ENCODE data around the gene OR4D1.

Gene OR4D1

DNA sequence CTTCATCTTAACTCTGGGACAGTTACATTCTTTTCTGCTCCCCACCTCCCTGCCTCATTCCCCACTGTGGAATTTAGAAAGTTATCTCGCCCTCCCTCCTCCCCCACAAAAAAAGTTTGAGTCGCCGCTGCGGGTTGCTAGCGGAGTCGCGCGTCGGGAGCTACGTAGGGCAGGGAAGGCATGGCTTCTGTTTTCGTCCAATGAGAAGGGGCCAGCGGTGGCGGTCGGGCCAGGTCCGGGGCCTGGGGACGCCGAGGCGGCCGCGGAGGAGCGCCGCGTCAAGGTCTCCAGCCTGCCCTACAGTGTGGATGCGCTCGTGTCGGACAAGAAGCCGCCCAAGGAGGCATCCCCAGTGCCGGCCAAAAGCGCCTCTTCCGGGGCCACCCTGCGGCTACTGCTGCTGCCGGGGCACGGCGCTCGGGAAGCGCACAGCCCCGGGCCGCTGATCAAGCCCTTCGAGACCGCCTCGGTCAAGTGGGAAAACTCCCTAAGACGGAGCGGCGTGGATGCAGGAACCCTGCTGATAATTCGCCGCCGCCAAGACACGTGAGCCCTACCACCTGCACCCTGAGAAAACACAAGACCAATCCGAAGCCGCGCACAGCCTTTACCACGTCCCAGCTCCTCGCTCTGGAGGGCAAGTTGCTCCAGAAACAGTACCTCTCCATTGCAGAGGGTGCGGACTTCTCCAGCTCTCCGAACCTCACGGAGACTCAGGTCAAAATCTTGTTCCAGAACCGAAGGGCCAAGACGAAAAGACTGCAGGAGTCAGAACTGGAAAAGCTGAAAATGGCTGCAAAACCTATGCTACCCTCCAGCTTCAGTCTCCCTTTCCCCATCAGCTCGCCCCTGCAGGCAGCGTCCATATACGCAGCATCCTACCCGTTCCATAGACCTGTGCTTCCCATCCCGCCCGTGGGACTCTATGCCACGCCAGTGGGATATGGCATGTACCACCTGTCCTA is 8.9 kb downstream of the OR4D1 start:
- peak; percentile 38 for DNase-seq

DNA sequence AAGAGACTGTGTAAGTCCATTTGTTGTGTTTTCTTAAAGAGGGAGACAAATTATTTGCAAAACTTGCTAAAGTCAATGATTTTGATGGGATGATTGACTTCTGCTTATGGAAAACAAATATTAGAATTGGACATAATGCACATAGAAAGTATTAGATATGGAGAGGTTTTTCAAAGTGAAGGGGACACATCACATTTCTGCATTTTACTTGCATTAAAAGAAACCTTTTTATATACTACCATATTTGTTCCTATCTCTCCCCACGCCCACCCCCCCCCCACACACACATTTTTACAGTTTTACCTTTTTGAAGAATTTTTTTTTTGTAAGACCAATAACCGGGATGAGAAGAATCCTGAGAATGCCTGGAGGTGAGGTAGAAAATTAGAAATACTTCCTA is 10.0 kb downstream of the OR4D1 start:
- DNase-seq: no peak

DNA sequence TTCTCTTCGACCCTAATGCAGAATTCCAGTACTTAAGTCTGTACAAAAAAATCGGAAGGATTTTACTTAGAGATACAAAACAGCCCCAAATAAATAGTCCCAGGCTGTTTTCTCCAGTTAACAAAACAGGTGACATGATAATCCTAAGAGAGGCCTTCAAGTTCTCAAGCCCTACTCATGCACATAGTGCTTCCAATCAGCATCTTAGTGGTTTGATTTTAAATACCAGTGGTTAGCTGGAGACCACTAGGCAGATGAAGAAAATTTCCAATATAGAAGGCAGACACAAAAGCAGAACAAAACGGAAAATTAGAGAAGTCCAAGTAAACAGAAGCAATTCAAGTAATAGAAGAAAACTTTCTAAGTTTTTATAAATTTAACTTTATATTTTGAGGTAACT is 13.4 kb downstream of the OR4D1 start:
- no peak for DNase-seq

DNA sequence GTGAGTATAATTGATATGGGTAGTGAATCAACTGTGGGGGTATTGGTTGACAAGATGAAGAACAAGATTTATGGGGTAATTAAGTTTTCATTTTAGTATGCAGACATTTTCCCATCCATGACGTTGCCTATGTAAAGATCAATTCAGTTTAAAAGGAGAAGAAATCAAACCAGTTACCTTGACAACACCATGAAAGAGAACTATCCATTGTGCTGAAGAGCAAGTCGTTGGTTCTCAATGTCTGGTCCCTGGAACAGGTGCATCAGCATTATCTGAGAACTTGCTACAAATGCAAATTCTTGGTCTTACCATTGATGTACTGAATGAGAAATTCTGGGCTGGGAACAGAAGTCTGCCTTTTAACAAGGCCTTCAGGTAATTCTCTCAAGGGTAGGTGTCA is 17.8 kb downstream of the OR4D1 start:
- no peak for DNase-seq

DNA sequence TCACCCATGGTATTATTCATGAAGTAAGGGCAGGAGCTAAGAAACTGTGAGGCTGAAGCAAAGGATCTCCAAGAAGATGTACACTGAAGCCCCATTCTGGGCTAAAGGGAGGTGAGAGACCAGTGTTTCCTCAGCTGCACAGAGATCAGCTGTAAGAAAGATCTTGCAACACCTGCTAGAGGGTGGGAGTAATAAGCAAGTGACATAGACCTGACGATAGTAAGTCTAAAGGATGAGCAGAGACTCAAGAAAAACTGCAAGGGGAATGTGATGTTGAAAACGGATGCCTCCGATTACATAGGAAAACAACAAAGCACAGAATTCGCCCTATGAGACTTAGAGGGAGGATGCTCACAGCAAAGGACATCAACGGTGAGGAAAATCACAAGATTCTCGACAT is 18.5 kb downstream of the OR4D1 start, which contains the start of gene OR4D2:
Gene OR4D2, plus strand, starts transcription at position 301 of the 400 bp plus-strand sequence. CDS start 2,674 bp downstream, outside the sequence.
- DNase-seq: no peak

DNA sequence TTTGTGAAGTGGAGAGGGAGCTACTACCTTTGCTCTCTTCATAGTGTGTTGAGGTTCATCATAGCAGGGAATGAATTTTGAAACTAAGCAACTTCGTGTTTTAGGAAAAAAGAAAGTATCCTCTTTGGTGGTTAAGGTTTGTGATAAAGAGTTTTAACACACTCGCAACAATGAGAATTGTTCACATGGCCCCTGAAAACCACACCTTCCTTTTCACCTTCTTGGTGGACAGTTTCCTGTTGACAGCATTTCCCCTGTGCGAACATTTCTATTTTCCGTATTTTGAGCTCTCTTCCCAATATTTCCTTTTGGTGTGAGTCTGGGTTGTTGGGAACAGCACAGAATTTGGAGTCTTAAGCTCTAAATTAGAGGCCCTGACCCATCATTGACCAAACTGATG is 22.4 kb downstream of the OR4D1 start:
- no peak for DNase-seq

DNA sequence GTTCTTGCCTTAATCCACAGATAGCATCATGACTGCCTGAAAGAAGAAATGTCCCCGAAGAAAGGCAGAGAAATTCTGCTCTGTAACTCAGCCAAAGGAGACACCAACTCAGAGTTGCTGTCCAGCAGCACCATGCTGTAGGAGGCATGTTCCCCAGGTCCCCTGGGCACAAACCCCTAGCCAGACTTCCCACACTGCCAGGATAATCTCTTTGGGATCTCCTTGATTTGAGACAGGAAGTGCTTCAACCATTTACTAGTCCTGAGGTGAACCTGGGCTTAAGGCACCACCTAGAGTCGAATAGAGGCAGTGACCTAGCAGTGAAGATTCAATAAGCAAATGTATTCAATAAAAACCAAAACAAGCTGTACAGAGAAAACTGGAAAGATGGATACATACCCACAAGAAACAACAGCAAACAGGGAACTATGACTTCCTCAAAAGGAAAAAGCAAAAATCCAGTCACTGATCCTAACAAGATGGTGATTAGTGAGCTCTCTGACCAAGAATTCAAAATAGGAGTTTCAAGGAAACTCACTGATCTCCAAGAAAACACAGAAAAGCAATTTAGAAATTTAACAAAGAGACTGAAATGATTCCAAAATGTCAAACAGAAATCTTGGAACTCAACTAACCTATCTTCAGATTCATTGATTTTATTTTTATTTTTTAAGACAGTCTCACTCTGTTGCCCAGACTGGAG is 24.3 kb downstream of the OR4D1 start:
- peak; percentile 18 for DNase-seq

DNA sequence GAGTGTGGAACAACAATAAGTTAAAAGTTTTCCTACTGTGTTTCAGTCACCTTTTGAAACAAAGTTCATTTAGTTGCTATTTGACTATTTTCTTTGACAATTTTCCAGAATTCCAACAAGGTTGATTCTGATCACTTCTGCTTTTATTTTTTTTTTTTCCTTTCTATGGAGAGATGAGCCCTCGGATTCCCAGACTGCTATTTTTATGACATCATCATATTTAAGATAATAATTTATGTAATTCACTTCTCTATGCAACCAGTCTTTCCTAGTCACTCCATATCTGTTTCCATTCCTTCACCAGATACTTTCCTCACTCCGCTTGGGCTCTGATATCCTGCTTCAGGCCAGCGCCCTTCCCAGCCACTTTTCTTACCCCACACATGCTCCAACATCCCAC is 26.7 kb downstream of the OR4D1 start:
- no peak for DNase-seq

DNA sequence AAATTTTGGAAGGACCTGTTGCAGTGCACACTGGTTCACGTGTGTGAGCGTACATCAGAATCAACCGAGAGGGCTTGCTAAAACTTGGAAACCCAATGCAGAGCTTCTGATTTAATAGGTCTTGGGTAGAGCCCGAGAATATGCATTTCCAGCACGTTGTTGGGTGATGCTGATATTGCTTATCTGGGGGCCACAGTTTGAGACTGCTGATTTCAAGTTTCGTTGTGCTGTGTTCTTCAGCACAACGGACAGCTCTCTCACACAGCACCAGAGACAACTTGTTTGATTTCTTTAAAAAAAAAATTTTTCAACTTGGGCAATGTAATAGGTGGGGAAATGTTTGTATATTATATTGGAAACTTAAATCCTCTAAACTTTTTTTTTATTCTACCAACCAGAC is 28.0 kb downstream of the OR4D1 start:
- no peak for DNase-seq

DNA sequence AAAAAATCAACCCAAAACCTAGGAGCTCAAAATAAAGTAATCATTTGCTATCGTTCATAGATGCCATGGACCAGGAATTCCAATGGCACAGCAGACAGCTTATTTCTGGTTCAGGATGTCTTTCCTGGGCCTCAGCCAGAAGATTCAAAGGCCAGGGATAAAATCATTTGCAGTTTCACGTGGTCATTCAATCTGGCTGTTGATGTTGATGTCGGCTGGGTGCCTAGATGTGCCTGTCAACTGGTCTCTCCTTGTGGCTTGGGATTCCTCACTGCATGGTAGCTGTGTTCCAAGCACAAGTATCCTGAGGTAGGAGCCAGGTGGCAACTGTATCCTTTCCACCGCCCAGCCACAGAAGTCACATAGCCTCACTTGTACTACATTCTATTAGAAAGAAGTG is 33.6 kb downstream of the OR4D1 start:
- DNase-seq: no peak

DNA sequence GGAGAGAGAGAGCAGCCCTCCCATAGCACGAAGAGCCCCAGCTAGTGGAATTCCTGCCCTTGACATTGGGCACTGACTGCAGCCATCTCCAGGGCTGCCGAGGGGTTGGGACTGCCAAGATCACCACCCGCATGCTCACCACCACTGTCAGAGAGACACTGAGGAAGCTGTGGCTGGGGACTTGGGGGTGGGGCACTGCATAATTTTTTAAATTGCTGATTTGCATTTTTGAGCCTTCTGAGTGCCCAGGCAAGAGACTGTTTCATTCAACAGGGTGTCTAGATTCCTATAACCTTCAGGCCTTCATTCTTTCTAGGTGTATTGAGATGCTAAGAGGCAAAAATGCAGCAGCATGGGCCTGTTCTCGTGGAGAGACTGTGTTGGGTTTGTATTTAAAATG is 35.3 kb downstream of the OR4D1 start:
- DNase-seq: no peak

DNA sequence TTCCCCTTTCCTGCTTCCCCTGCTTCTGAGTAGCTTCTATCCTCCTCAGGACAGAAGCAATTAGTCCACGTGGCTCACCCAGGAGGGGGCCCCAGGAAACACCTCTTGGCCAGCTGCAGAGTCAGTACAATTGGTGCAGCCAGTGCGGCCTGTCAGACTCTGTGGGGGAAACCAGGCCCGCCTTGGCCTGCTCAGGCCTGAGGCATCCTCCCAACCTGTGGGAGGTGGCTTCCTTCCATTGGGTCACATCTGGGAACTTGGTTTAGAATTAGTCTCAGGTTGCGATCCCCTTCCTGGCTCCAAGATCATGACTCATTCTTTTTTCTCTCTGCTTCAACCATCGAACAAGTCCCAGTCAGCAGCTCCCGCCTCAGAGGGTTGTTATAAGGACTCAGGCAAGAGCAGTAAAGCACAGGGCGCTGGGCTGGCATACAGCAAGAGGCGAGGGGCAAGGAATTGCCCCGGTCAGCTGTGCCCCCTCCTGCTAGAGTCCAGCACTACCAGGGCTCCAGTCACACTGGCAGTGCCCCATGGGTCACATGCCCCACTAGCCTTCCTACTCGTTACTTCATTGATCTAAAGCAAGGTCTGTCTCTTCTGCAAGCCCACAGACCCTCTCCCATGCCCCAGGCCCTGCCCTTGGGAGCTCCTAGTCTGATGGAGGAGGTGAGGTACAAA is 36.3 kb downstream of the OR4D1 start:
- peak; percentile 27 for DNase-seq

DNA sequence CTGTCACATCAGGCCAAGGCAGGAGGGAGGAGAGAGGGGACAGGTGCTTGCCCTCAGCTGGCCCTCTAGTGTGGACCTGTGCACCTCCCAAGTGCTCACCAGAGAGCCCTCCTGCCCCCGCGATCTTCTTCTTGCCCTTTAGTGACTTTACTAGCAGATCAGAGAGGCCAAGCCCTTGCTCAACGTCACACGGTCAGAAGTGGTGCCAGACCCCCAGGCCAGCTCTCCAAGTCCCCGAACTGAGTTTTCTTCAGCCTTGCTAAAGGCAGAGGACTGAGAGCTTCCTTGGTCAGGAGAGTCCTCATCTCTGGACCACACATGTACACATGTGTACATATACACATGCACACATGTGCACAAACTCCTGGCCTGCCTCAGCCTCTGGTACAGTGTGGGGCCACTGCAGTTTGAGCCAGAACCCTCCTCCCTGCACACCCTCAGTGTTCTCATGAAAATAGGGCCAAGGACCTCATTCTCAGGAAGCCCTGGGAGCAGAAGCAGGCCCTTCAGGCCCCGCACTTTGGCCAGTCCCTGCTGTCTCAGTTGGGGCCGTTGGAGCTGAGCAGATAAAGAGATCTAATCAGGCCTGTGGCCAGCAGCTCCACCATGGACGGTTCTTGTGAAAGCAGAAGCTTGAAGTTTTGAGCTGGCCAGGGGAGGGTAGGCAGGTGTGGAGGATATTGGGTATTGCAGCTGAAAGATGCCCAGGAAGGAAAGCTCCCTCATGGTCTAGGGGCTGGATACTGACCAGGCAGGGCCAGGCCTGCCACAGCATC is 37.0 kb downstream of the OR4D1 start:
- no peak for DNase-seq

DNA sequence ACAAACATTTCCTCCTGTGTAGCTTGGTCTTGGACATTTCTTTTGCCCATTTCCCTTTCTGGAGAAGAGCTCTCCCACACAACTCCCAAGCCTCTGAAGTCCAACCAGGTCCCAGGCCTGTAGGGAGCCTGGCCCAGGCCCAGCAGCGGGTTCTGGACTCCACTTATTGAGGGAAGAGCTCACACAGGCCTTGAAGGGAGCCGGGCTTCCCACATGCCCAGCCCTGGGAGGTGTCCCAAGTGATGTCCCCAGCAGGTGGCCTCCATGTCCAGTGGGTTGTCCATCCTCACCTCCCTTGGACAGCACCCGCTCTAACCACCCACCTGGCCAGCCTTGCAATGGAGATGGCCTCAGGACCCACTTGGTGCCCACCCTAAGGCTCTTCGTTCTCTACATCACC is 38.4 kb downstream of the OR4D1 start:
- no peak for DNase-seq

DNA sequence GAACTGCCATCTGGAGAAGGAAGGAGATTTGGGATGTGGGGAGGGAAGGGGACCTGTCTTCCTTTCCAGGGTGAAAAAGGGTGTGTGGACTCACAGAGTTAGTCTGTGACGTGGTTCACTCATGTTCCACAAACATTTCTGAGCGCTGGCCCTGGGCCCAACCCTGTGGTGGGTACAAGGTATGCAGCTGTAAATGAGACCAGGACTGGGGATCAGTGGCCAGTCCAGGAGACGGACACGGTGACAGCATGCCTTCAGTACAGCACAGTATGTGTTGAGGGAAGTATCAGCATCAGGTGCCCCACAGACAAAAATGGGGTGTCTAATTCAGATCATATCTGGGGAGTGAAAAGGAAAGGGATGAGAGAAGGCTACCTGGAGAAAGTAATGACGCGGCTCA is 38.9 kb downstream of the OR4D1 start:
- no peak for DNase-seq

DNA sequence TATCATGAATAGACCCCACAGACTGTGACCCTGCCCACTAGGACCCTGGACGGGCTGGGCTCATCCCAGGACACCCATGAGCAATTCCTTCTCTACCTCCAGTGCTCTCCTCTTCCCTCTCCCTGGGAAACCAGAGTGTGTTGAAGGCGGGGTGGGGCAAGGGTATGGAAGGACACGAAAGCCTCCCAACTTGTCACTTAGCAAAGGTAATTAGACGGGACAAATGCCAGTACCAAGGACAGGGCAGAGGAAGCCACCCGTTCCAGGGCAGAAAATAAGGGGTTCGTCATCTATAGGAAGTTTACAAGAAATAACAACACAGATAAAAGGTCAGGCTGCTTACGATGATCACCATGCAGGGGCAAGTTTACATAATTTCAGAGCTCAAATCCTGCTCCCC is 39.5 kb downstream of the OR4D1 start:
- no peak for DNase-seq

DNA sequence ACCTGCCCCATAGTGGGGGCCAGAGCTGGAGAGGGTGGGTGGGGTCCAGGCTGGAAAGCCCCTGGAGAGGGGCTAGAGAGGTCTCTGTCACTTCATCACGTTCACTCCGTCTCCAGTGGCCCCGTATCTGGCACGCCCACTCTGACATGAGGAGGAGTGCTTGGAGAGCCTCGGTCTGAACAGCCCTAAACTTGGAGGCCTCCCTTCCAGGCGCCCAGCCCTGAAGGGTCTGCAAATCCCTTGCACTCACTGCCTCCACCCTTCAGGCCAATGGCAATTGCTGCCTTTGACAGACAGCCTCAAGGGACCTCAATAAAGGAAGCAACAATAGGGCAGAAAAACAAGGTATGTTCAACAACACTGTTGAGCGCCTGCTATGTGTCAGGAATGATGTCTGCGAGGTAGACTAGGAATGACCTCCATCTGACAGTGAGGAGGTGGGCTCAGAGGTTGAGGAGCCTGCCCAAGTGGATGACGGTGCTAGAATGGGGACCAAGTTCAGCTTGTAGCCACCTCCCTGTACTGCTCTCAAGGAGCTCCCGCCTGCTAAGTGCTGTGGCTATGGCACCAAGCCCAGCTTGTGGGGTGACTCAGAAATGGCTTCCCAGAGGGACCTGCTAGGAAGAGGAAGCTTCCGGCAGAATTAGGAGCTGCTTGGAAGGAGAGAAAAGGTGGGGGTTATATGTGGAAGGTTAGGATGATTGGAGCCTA is 41.4 kb downstream of the OR4D1 start:
- DNase-seq: no peak

DNA sequence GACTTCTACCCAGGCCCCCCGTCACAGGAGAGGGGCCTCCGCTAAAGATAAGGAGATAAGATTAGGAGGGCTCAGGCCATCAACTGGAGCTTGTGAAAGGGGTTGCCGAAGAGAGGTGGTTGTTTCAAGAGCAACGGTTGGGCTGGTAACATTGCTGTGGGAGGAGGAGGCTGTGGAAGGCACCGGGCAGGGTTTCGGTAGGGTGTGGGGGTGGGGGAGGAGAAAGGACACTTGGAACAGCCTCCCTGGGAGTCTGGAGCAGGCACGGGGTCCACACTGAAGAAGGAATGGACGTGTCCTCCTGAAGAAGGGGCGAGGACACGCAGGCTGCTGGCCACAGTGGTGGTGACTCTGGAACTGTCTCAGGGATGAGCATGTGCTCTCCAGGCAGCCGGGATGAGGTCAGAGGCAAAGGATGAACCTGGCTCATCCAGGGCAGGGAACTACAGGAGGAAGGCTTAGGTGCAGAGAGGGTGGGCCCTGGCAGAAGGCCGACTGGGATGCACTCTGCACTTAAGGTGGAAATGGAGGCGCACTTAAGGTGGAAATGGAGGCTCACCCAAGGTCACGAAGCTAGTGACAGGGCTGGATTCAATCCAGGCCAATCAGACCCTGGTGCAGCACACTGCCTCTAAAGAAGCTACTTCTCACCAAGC is 43.2 kb downstream of the OR4D1 start:
- DNase-seq: no peak

DNA sequence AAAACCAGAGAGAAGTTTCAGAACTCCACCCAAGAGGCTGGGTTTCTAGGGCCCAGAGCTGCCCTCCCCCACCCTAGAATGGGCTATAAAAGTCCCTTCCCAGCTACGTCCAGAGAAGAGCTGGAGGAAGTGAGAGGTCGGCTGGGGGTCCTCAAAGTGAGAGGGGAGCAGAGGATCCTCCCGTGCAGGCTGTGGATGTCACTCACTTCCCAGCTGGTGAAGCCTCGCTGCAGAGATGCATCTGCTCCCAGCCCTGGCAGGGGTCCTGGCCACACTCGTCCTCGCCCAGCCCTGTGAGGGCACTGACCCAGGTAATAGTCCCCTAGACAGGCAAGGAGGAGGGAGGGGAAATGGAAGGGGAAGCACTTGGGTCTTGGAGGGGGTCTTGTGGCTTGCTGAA is 44.4 kb downstream of the OR4D1 start, which contains the start of gene EPX:
Gene EPX, plus strand, starts transcription at position 115 of the 400 bp plus-strand sequence. Its CDS starts 121 bp downstream, at position 236.
- no peak for DNase-seq

DNA sequence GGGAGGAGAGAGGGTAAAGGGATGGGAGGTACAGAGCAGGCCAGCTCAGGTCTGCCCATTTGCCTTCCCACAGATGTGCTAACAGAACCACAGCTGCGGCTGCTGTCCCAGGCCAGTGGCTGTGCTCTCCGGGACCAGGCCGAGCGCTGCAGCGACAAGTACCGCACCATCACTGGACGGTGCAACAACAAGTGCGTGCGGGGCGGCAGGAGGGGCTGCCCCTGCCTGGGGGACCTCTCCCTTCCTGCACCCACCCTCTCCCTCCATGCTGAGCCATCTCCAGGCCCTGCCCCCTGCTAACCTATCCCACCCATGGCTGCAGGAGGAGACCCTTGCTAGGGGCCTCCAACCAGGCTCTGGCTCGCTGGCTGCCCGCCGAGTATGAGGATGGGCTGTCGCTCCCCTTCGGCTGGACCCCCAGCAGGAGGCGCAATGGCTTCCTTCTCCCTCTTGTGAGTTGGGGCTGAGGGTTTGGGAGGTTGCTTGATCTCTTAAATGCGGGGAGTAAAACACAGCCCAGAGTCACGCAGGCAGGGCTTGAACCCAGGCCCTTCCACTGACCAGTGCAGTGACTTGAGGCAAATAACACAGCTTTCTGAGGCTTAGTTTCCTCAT is 45.6 kb downstream of the OR4D1 start:
- DNase-seq: no peak
